ENCODE results near the gene HUNK.
A peak's percentile ranks its signal among the peaks of the same experiment; 100 is the strongest.

HUNK gene

DNA sequence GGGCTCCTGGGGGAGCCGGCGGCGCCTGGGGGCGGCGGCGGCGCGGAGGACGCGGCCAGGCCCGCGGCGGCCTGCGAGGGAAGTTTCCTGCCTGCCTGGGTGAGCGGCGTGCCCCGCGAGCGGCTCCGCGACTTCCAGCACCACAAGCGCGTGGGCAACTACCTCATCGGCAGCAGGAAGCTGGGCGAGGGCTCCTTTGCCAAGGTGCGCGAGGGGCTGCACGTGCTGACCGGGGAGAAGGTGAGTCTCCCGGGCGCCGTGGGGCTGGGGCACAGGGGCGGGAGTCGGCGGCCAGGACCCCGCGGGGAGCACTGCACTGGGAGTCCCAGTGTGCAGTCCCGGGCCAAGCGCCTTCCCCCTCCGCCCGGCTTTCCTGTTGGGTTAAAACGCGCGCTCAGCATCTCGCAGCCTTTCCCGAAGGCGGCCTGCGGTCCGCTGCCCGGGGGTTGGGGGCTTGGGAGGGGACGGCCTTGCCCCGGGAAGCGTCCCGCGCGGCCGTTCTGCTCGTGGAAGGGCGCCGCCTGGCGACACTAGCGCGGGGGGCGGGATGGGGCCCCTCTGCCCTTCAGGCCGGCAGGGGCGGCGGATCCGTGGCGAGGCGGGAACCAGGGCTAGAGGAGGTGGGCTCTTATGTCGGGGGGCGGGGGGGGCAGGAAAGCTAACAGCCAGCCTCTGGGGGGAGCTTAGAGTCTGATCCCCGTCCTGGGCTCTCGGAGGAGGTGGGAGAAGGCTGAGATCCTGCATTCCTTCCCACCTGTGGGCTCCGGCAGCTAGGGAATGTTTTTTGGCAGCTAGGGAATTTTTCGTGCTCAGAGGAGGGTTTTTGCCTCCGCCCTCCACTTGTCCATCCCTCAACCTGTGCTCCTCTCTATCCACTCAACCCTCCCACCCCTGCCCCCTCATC lies 1.1 kb downstream of the HUNK start:
- Mint-ChIP-seq H3K27ac (ENCODE audit: low read depth) (no peak overlapping the region), H3K4me1 (no peaks in the 10 kb centered on the region), H3K4me3 (peak overlapping the region; percentile 19), H3K36me3 (ENCODE audit: insufficient read depth) (no peaks in the 10 kb centered on the region), H3K9me3 (no peaks in the 10 kb centered on the region), H3K27me3 (peaks cover 67% of the 10 kb centered on the region)
- no peak for ATAC-seq (replicated peaks; ENCODE audit: extremely low read depth, poor library complexity, severe bottlenecking)
- no peak for DNase-seq (ENCODE audit: low spot score in 2 of 2)

DNA sequence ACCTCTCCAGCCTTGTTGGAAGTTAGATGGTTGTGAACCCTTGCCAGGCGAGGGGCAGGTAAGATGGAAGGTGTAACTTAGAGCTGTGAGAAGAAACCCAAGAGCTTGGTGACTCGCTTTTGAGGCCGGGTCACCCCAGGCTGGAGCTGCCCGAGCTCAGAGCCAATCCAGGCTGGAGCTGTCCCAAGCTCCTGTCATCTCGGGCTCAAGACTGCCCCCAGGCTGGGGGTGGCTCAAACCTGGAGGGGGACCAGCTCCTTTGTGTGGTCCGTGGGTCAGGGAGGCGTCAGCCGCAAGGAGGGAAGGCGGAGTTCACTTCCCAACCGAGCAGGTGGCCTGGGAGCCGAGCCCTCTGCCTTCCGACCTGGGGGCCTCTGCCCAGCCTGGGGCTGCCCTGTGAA lies 2.0 kb downstream of the HUNK start:
- H3K9me3 Mint-ChIP-seq: no peaks in the 10 kb centered on the region
- peak overlapping the region; percentile 19 for H3K4me3 Mint-ChIP-seq
- no peak overlapping the region for H3K27ac Mint-ChIP-seq (ENCODE audit: low read depth)
- H3K27me3 Mint-ChIP-seq: peaks cover 72% of the 10 kb centered on the region
- H3K36me3 Mint-ChIP-seq (ENCODE audit: insufficient read depth): no peaks in the 10 kb centered on the region
- no peak for DNase-seq (ENCODE audit: low spot score in 2 of 2)
- H3K4me1 Mint-ChIP-seq: no peaks in the 10 kb centered on the region
- no peak for ATAC-seq (replicated peaks; ENCODE audit: extremely low read depth, poor library complexity, severe bottlenecking)

DNA sequence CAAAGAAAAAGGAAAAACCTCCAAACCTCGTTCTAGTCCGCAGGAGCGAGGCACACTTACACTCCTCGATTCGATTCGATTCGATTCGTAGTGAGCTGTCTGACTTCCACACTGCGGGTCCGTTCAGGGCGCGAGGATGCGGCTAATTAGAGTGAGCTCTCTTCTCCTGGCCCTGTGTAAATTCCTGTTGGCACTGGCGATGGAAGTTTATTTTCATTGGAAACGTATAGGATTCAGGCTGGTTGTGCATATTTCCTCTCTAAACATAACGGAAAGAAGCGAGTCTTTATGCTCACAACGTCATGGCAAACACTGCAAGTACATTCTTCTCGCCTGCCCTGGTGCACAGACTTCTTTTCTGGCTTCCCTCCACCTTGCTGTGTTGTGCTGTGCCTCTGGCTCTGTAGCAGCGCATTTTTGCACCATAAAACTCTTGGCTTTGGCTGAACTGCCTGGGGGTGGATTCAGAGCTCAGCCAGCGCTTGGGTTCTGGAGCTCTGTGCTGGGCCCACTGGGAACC lies 2.7 kb downstream of the HUNK start:
- Mint-ChIP-seq H3K4me3 (no peak overlapping the region), H3K27me3 (peaks cover 72% of the 10 kb centered on the region), H3K9me3 (no peaks in the 10 kb centered on the region)

DNA sequence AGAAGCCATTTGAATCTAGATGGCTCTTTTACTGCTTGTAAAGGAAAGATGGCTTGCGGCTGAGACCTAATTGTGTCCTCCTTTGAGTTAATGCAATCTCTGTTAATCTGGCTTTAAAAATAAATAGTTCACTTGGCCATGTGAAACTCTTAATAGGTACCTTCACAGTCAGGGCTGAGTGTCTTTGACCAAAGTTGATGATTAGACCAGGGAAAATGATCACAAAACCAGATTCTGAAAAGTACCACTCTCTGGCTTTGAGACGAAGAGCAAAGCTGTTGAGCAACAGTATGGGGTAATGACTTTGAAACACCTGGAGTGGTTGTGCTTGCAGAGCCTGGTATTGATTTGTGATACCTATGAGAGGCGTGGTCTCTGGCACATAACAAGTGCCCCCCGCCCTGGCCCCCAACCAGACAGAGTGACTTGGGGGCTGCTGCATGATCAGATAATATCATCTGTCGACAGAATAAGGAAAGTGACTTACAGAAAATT lies 4.7 kb downstream of the HUNK start:
- Mint-ChIP-seq H3K4me1 (no peaks in the 10 kb centered on the region), H3K27ac (ENCODE audit: low read depth) (no peak overlapping the region), H3K4me3 (no peak overlapping the region), H3K27me3 (peaks cover 71% of the 10 kb centered on the region), H3K9me3 (no peaks in the 10 kb centered on the region), H3K36me3 (ENCODE audit: insufficient read depth) (no peaks in the 10 kb centered on the region)
- DNase-seq (ENCODE audit: low spot score in 2 of 2): no peak
- ATAC-seq (replicated peaks; ENCODE audit: extremely low read depth, poor library complexity, severe bottlenecking): no peak

More for the DNA sequence above, 2.7 kb downstream of the HUNK start:
- no peak overlapping the region for H3K27ac Mint-ChIP-seq (ENCODE audit: low read depth)
- ATAC-seq (replicated peaks; ENCODE audit: extremely low read depth, poor library complexity, severe bottlenecking) (no peak), DNase-seq (ENCODE audit: low spot score in 2 of 2) (no peak)
- H3K36me3 Mint-ChIP-seq (ENCODE audit: insufficient read depth): no peaks in the 10 kb centered on the region
- H3K4me1 Mint-ChIP-seq: no peaks in the 10 kb centered on the region

DNA sequence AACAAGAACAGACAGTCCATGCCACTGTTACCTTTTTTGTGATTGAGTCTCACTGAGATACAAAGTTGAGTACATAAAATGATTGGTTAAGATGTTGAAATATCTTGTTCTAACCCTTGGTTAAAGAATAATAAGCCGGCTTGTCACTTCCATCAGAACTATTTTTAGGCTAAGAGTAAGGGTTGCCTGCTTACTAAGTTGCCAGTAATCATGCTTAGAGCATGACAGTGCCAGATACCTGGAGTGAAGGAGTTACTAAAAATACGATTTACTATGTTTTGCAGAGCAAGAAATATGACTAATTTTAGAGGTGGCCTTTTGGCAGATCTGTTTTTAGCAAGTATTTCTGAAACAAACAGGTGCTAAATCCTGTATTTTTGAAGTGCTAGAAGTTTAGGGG lies 6.0 kb downstream of the HUNK start:
- H3K9me3 Mint-ChIP-seq: no peaks in the 10 kb centered on the region
- no peak overlapping the region for H3K4me3 Mint-ChIP-seq
- no peak overlapping the region for H3K27ac Mint-ChIP-seq (ENCODE audit: low read depth)
- DNase-seq (ENCODE audit: low spot score in 2 of 2) (no peak), ATAC-seq (replicated peaks; ENCODE audit: extremely low read depth, poor library complexity, severe bottlenecking) (no peak)
- no peaks in the 10 kb centered on the region for H3K4me1 Mint-ChIP-seq
- no peaks in the 10 kb centered on the region for H3K36me3 Mint-ChIP-seq (ENCODE audit: insufficient read depth)
- H3K27me3 Mint-ChIP-seq: peaks cover 70% of the 10 kb centered on the region

DNA sequence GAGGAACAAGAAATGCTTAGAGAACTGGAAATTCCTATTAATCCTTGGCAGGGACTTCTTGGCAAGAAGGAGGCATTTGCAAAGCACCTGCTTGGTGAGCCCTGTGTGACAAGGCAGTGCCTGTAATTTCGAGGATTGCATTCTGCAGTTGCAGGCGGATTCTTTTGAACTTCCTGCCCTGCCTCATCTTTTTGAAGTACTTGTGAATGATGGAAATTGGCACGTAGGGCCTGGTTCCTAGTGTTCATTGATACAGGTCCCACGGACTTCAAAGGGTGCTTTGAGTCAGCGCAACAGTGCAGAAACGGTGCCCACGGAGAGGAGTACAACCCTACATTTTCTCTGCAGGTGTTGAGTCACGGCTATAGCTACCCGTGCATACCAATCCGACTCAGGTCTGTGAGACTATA lies 6.4 kb downstream of the HUNK start:
- H3K4me3 Mint-ChIP-seq: no peak overlapping the region
- no peaks in the 10 kb centered on the region for H3K36me3 Mint-ChIP-seq (ENCODE audit: insufficient read depth)
- H3K27ac Mint-ChIP-seq (ENCODE audit: low read depth): no peak overlapping the region
- H3K9me3 Mint-ChIP-seq: no peaks in the 10 kb centered on the region
- no peaks in the 10 kb centered on the region for H3K4me1 Mint-ChIP-seq
- ATAC-seq (replicated peaks; ENCODE audit: extremely low read depth, poor library complexity, severe bottlenecking) (no peak), DNase-seq (ENCODE audit: low spot score in 2 of 2) (no peak)
- H3K27me3 Mint-ChIP-seq: peaks cover 68% of the 10 kb centered on the region

DNA sequence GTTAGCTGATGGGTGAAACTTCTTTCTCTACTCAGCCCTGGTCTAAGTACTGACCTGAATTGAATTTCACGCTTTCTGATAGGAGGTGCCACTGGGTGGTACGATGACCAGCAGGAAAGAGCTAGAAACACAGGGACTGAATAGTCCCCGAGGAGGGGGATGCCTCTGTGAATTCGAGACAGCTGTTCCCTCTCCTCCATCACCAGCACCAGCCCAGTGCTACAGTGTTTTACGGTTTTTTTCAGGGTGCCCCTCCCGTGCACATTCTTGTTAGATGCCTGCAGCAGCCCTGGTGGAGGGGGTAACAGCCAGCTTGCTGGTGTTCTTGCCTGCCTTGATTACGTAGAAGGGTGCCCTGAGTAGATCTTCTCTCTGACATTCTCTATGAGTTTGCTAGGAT lies 7.1 kb downstream of the HUNK start:
- no peak for ATAC-seq (replicated peaks; ENCODE audit: extremely low read depth, poor library complexity, severe bottlenecking)
- peaks cover 61% of the 10 kb centered on the region for H3K27me3 Mint-ChIP-seq
- no peaks in the 10 kb centered on the region for H3K36me3 Mint-ChIP-seq (ENCODE audit: insufficient read depth)
- H3K4me1 Mint-ChIP-seq: no peaks in the 10 kb centered on the region
- no peak overlapping the region for H3K4me3 Mint-ChIP-seq
- H3K9me3 Mint-ChIP-seq: no peaks in the 10 kb centered on the region
- H3K27ac Mint-ChIP-seq (ENCODE audit: low read depth): no peak overlapping the region
- DNase-seq (ENCODE audit: low spot score in 2 of 2): no peak

DNA sequence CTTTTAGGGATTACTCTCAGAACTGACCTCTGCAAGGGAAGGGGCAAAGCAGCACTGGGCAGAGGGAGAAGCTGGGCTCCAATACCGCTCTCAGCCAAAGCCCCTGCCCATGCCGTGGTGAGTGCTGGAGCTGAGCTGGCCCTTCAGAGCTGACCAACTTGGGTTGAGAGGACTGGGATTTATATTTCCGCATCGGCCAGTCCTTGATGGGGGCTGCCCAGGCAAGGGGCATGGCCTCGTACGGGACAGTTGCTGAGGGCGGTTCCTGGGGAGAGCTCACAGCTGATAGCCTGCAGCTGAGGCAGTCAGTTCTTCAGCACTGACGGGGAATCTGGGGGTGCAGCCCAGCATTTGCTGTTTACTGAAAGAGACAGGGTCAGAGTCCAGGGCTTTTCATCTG lies 8.0 kb downstream of the HUNK start:
- H3K27me3 Mint-ChIP-seq: peaks cover 52% of the 10 kb centered on the region
- H3K4me3 Mint-ChIP-seq: no peak overlapping the region
- peaks cover 2% of the 10 kb centered on the region for H3K36me3 Mint-ChIP-seq (ENCODE audit: insufficient read depth)
- DNase-seq (ENCODE audit: low spot score in 2 of 2): no peak
- no peak for ATAC-seq (replicated peaks; ENCODE audit: extremely low read depth, poor library complexity, severe bottlenecking)
- no peaks in the 10 kb centered on the region for H3K9me3 Mint-ChIP-seq
- H3K4me1 Mint-ChIP-seq: no peaks in the 10 kb centered on the region
- no peak overlapping the region for H3K27ac Mint-ChIP-seq (ENCODE audit: low read depth)

DNA sequence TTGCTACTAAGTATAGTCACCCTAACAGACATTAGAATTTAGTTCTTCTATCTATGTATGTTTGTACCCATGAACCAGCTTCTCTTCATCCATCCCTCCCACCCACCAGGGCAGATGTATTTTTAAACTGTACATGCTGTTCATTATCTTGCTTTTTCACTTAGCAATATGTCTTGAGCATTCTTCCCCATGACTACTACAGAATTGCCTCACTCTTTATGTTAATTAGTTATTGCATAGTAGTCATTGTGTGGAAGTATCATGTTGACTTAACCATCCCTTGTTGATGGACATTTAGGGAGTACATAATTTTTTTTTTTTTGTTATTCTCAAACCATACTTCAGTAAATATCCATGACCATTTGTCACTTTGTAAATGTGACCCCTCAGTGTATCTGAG lies 9.9 kb downstream of the HUNK start:
- DNase-seq (ENCODE audit: low spot score in 2 of 2) (no peak), ATAC-seq (replicated peaks; ENCODE audit: extremely low read depth, poor library complexity, severe bottlenecking) (no peak)
- Mint-ChIP-seq H3K4me3 (no peak overlapping the region), H3K4me1 (no peaks in the 10 kb centered on the region), H3K27ac (ENCODE audit: low read depth) (no peak overlapping the region), H3K27me3 (peaks cover 33% of the 10 kb centered on the region), H3K36me3 (ENCODE audit: insufficient read depth) (peaks cover 2% of the 10 kb centered on the region), H3K9me3 (no peaks in the 10 kb centered on the region)

DNA sequence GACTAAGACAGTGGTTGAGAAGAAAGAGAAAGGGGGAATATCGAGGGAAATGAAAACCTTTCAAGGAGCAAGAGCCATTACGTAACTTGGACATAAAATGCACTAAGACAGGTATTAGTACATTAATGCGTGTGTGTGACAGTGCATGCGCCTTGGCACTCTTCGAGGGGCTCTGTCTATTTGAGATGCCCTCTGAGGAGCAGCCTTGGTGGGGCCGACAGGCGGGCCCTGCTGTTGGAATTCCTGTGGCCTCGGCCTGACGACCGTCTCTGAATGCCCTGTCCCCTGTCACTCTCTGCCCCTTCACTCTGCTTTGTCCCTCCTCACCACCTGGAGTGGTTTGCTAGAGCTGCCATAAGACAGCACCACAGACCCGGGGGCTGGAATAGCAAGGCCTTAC lies 12.3 kb downstream of the HUNK start:
- Mint-ChIP-seq H3K27me3 (peaks cover 20% of the 10 kb centered on the region), H3K27ac (ENCODE audit: low read depth) (no peak overlapping the region), H3K36me3 (ENCODE audit: insufficient read depth) (peaks cover 2% of the 10 kb centered on the region), H3K4me1 (no peaks in the 10 kb centered on the region), H3K9me3 (no peaks in the 10 kb centered on the region), H3K4me3 (no peak overlapping the region)
- ATAC-seq (replicated peaks; ENCODE audit: extremely low read depth, poor library complexity, severe bottlenecking) (no peak), DNase-seq (ENCODE audit: low spot score in 2 of 2) (no peak)

DNA sequence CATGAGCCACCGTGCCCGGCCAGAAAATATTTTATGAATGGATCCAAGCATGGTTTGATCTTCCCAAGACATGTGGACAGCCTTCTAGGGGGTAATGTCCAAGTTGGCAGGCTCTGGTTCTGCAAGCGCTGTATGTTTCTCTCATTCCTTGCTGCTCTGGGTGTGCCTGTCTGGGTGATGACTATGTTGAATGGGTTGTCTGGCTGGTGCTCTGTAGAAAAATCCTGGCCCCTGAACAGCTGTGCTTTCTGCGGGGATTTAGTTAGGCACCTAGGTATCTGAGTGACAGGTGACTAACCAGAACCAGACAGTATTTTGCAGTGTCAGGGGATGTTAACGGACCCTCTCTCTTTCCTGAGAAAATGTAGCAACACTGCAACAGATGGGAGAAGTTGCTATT lies 14.1 kb downstream of the HUNK start:
- peaks cover 2% of the 10 kb centered on the region for H3K36me3 Mint-ChIP-seq (ENCODE audit: insufficient read depth)
- H3K27me3 Mint-ChIP-seq: peaks cover 4% of the 10 kb centered on the region
- ATAC-seq (replicated peaks; ENCODE audit: extremely low read depth, poor library complexity, severe bottlenecking): no peak
- no peaks in the 10 kb centered on the region for H3K9me3 Mint-ChIP-seq
- H3K4me1 Mint-ChIP-seq: no peaks in the 10 kb centered on the region
- no peak overlapping the region for H3K4me3 Mint-ChIP-seq
- no peak for DNase-seq (ENCODE audit: low spot score in 2 of 2)
- H3K27ac Mint-ChIP-seq (ENCODE audit: low read depth): no peak overlapping the region

DNA sequence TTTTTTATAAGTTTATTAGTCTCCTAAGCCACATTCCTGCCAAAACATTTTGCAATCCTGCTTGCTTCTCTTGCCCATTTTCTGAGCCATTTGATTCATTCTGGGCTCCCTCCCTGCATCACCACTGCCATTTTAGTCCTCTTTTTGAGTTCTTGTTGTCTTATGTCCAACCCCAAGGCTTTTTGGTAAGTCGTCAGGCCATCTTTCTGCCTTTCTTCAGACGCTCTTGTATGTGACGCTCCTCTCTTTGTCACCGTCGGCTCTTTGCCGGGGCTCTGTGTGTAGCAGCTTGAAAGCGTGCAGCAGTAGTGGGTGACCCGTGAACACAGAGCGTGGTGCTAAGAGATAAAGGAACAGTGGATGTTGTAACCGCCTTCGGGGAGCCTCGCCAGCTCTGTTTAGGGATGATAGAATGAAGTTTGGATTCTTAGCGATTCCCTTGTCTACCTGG lies 14.6 kb downstream of the HUNK start:
- Mint-ChIP-seq H3K9me3 (no peaks in the 10 kb centered on the region), H3K36me3 (ENCODE audit: insufficient read depth) (peaks cover 2% of the 10 kb centered on the region), H3K27me3 (peaks cover under 1% of the 10 kb centered on the region), H3K27ac (ENCODE audit: low read depth) (no peak overlapping the region), H3K4me3 (no peak overlapping the region), H3K4me1 (no peaks in the 10 kb centered on the region)
- no peak for ATAC-seq (replicated peaks; ENCODE audit: extremely low read depth, poor library complexity, severe bottlenecking)
- DNase-seq (ENCODE audit: low spot score in 2 of 2): no peak

DNA sequence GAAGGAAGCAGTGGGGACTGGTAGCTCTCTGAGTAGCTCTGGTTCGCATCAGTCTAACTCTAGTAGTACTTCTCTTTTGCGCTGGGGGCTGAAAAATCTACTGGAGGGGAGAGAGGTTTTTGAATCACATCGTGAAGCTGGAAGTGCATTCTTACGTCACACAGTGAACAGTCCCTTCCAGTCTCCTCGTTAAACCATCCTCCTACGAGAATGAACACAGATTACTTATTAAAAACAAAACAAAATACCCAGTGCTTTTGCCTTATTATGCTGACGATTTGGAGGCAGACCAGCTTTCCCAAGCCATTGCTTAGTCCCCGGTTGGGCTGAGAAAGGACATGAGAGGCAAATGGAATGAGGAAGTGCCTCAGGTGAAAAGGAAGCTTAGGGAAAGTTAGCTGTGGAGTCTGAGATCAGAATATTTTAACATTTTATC lies 16.1 kb downstream of the HUNK start:
- H3K36me3 Mint-ChIP-seq (ENCODE audit: insufficient read depth): peaks cover 2% of the 10 kb centered on the region
- peaks cover 16% of the 10 kb centered on the region for H3K27me3 Mint-ChIP-seq
- ATAC-seq (replicated peaks; ENCODE audit: extremely low read depth, poor library complexity, severe bottlenecking): no peak
- H3K9me3 Mint-ChIP-seq: no peaks in the 10 kb centered on the region
- no peak overlapping the region for H3K27ac Mint-ChIP-seq (ENCODE audit: low read depth)
- no peak for DNase-seq (ENCODE audit: low spot score in 2 of 2)
- H3K4me3 Mint-ChIP-seq: no peak overlapping the region
- no peaks in the 10 kb centered on the region for H3K4me1 Mint-ChIP-seq
